Middle frontal gyrus (tissue), 1 donor: Measurements from ENCODE around the gene SMG6.

Experiments used
- DNase-seq: peaks from one replicate; pipeline ENCODE4 v3.0.0-alpha.2; 2015; ENCODE audit warnings: low spot score; ENCODE audit errors: extremely low spot score

SMG6 gene

GRCh38 chr17:2033153-2033552, 270.4 kb downstream of the SMG6 start:
- DNase-seq: no peak

- peak; percentile 68 for DNase-seq
These were observed 272.8 kb downstream of the SMG6 start for GRCh38 chr17:2030779-2031163.

- DNase-seq: peak; percentile 87
These were observed 273.4 kb downstream of the SMG6 start, which contains the start of gene DPH1 for GRCh38 chr17:2029911-2030778. TSS of gene DPH1 (plus strand) at chr17:2030153. CDS start at chr17:2030170, 17 bp downstream.

- DNase-seq: no peak
These were observed 274.8 kb downstream of the SMG6 start for GRCh38 chr17:2028737-2029136.

- DNase-seq: no peak
These were observed 275.4 kb downstream of the SMG6 start for GRCh38 chr17:2028234-2028614.

- no peak for DNase-seq
These were observed 275.9 kb downstream of the SMG6 start for GRCh38 chr17:2027528-2028233.

DNA sequence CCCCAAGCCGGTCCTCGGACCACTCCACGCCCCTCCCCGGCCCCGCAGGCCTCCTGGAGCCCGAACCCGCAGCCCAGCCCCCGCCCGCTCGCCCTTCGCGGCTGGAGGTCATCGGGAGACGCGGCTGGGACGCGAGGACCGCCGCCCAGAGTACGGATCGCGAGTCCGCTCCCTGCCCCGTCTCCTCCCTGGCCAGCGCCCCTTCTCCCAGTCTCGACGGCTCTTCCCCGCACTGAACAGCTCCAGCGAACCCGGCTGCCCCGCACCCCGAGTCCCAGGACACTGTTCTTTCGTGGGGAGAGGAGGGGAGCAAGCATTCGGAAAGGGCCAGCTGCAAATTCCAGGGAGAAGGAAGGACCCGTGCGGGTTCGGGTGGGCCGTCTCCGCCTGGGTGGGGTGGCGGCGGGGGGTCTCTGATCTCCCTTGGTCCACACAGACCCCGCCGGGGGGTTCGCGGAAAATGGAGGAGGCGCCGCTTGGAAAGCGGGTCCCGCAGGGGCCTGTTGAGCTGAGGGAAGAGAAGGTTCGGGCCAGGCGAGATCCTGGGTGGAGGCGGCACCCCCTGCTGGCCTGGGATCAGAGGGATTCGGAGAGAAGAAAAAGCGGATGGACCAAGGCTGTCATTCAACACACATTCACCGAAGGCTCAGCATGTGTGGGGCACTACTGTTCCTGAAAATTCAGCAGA, 277.8 kb downstream of the SMG6 start:
- DNase-seq: peak; percentile 30

GRCh38 chr17:2025220-2025621, 278.4 kb downstream of the SMG6 start, which contains the start of gene RTN4RL1:
TSS of gene RTN4RL1 (minus strand) at chr17:2025334. CDS start at chr17:2024865, 469 bp downstream.
- peak; percentile 51 for DNase-seq

DNA sequence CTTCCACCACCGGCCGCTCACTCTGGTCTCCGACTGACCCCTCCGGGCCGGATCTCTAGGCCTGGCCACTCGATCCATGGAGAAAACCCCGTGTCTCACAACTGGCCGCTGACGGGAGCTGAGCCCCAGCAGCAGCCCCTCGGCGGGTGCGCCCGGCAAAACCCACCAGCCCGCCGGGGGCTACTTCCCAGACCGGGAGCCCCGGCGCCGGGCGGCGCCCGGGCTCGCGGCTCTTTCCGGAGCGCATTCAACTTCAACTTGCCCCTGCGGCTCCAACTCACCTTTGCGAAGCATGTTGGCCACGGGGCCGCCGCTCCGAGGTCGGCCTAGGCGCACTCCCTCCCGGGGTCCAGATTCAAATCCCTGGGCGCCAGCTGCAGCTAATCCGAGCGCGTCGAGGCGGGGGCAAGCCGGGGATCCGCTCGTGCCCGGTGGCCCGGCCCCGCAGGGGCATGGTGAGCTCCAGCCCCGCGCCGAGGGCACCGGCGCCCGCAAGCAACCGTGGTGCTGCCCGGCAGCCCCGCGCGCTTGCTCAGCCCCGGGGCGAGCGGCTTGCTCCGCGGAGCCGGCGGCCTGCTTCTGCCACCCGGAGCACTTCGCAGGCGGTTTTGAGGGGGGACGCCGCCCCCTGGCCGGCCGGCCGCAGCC, 278.9 kb downstream of the SMG6 start:
- DNase-seq: no peak

DNA sequence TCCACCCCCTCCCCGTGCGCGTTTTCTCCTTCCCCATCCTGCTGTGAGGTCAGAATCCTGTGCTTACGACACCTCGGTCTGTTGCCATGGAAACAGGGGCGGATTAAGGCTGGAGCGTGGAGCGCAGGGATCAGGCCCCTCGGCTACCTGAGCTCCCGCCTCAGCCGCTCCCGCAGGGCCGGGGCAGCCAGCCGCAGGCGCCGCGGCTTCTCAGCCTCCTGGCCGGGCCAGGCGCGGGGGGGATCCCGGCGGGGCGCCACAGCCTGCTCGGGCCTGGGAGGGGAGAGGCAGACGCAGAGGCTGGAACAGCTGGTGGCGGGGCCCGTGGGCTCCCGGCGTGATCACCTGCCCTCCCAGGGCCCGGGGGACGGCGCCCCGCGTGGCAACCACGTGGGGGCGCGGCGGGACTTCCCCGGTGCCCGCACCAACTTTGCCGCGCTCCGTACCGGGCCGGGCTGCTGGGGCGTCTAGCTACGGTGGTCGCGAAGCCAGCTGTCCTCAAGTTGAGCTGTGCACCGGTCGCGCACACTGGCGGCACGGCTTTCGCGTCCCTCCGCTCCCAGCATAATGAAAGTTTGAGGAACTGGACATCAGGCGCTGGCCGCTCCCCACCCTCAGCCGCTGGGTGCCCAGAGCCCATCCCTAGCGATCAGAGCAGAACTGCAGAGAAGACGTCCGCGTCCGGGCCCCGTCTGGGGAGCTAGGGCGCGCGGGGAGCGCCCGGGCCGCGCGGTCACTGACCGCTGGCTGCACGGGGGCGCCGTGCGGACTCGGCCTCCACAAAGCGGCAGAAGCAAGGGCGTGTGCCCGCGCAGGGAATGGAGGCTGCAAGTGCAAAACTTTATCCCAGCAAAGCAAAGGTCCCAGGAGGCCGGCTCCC, 279.7 kb downstream of the SMG6 start:
- no peak for DNase-seq

DNA sequence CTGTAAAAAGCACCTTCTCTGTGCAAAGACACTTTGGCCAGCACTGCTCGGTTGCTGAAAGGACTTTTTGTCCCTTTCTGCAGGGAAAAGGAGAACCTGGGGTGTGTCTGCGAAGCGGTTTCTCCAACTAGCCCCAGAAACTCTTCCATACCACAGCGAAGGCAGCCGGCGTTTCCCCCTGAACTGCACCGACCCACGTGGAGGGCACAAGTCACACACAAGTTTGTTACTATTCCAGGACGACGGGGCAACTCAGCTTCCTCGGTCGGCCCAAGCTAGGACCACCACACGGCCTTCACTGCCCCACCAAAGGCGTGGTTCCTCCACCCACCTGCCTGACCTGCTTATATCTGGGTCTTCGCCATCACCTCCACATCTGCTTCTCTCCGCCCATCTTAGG, 280.3 kb downstream of the SMG6 start:
- no peak for DNase-seq

- DNase-seq: no peak
These were observed 280.8 kb downstream of the SMG6 start for GRCh38 chr17:2022647-2023240.

DNA sequence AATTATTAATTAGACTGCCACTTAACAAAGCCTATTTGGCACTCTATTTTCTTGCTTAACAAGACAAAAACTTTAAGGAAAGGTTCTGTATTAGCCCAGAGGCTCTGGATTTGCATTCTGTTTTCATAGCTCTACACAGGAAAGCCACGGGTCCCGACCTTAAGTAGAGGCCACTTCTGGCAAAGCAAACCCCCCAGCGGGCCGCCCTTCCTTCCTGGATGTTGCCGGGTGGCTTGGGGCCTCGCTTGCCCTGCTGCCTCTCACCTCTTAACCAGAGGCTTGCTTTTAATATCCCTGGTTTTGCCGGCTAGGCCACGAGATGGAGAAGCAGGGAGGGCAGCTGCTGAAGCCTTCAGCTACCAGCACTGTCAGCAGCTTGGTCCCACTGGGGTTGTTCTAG, 282.9 kb downstream of the SMG6 start:
- DNase-seq: no peak

- no peak for DNase-seq
These were observed 283.9 kb downstream of the SMG6 start for GRCh38 chr17:2019723-2020122.

- no peak for DNase-seq
These were observed 284.7 kb downstream of the SMG6 start for GRCh38 chr17:2018716-2019510.

DNA sequence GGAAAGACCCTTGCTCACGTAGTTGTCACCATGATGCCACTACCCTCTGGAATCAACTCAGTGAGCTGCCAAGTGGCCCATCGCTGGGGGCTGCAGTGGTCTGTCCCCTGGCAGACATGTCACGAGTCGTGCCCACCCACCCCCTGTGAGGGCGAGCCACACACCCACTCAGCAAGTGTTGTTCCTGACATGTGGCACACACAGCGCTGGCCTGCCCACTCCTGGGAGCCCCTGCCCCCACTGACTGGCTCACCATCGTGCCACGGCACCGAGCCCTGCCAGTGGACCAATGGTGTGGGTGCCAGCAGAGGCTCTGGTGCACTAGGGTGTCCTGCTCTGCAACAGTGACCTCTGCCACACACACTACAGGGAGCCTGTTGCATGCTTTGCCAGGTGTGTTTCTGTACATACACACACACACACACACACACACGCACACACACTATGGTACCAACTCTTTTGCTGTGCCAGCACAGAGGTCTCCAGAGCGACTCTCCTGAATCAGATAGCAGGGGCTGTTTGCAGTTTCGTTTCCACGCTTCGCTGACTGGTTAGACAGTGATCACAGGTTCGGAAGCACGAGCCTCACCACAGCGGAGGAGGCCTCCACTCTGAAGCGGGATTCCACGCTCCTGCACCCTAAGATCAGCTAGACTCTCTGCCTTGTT, 286.2 kb downstream of the SMG6 start:
- no peak for DNase-seq

DNA sequence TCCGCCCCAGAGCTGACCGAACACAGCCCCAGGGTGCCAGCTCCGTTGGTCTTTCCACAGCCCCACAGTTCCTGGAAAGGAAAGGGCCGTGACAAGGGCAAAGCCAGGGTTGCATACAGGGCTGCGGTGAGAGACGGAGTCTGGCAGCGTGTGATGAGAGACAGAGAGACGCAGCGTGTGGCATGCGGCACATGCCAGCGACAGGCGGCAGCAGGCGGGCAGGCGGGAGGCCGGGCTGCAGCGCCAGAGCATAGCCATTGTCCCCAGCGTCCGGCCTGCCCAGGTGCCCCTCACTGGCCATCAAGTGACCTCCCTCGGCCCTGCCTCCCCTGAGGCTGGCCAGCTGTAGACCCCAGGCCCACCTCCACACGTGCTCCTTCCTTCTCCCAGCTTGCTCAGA, 287.1 kb downstream of the SMG6 start:
- no peak for DNase-seq

- no peak for DNase-seq
These were observed 288.3 kb downstream of the SMG6 start for GRCh38 chr17:2015314-2015713.

GRCh38 chr17:2013994-2014317, 289.6 kb downstream of the SMG6 start:
- DNase-seq: no peak
